ENCODE data around the gene NUP85.
A peak's percentile ranks its signal among the peaks of the same experiment; 100 is the strongest.
"Not testable (repeated sequence)": the region's sequence is repeated elsewhere in the genome, so short reads cannot be mapped to it uniquely, and the experiment has no call there.

Gene NUP85

GRCh38 chr17:75239778-75240393 lies 34.4 kb downstream of the NUP85 start:
- FAIRE-seq (no peak), DNase-seq (ENCODE audit: insufficient read length, low spot score) (no peak)

GRCh38 chr17:75240394-75241142 lies 35.1 kb downstream of the NUP85 start:
- DNase-seq (ENCODE audit: insufficient read length, low spot score): peak; percentile 41

GRCh38 chr17:75241143-75241430 lies 35.6 kb downstream of the NUP85 start:
- no peak for FAIRE-seq

More at GRCh38 chr17:75240394-75241142, 35.1 kb downstream of the NUP85 start:
- FAIRE-seq: no peak

GRCh38 chr17:75241502-75241901 lies 36.0 kb downstream of the NUP85 start:
- DNase-seq (ENCODE audit: insufficient read length, low spot score) (no peak), FAIRE-seq (no peak)

More at GRCh38 chr17:75241143-75241430, 35.6 kb downstream of the NUP85 start:
- no peak for DNase-seq (ENCODE audit: insufficient read length, low spot score)

- DNase-seq (ENCODE audit: insufficient read length, low spot score): no peak
- FAIRE-seq: peak; percentile 65
Measured at GRCh38 chr17:75241996-75242460, 36.5 kb downstream of the NUP85 start.

GRCh38 chr17:75242461-75243042 lies 37.1 kb downstream of the NUP85 start:
- no peak for FAIRE-seq
- no peak for DNase-seq (ENCODE audit: insufficient read length, low spot score)

GRCh38 chr17:75244133-75244866 lies 38.8 kb downstream of the NUP85 start:
- no peak for FAIRE-seq
- DNase-seq (ENCODE audit: insufficient read length, low spot score): no peak

GRCh38 chr17:75245011-75245410 lies 39.5 kb downstream of the NUP85 start:
- DNase-seq (ENCODE audit: insufficient read length, low spot score): no peak
- no peak for FAIRE-seq

GRCh38 chr17:75246404-75246803 lies 40.9 kb downstream of the NUP85 start:
- no peak for DNase-seq (ENCODE audit: insufficient read length, low spot score)
- FAIRE-seq: no peak

- FAIRE-seq (no peak), DNase-seq (ENCODE audit: insufficient read length, low spot score) (no peak)
Measured at GRCh38 chr17:75249564-75249963, 44.1 kb downstream of the NUP85 start.

GRCh38 chr17:75250009-75250471 lies 44.6 kb downstream of the NUP85 start:
- no peak for FAIRE-seq
- DNase-seq (ENCODE audit: insufficient read length, low spot score): no peak

- DNase-seq (ENCODE audit: insufficient read length, low spot score) (no peak), FAIRE-seq (no peak)
Measured at GRCh38 chr17:75252039-75252816, 46.7 kb downstream of the NUP85 start.

GRCh38 chr17:75255954-75256698 lies 50.6 kb downstream of the NUP85 start:
- FAIRE-seq: not testable (repeated sequence)

GRCh38 chr17:75257228-75257627 lies 51.7 kb downstream of the NUP85 start:
- not testable (repeated sequence) for DNase-seq (ENCODE audit: insufficient read length, low spot score); FAIRE-seq

More at GRCh38 chr17:75255954-75256698, 50.6 kb downstream of the NUP85 start:
- not testable (repeated sequence) for DNase-seq (ENCODE audit: insufficient read length, low spot score)

- no peak for DNase-seq (ENCODE audit: insufficient read length, low spot score)
- FAIRE-seq: peak; percentile 4
Measured at GRCh38 chr17:75260641-75261335, 55.3 kb downstream of the NUP85 start.

- FAIRE-seq: peak; percentile 79
- DNase-seq (ENCODE audit: insufficient read length, low spot score): peak; percentile 98
Measured at GRCh38 chr17:75261336-75262111, 56.0 kb downstream of the NUP85 start, which contains the start of the genes GGA3 and MRPS7. GGA3 (minus strand) TSS chr17:75261606; CDS start chr17:75261587, 19 bp downstream. MRPS7 (plus strand) TSS chr17:75261879; CDS start chr17:75261901, 22 bp downstream.

GRCh38 chr17:75262112-75262606 lies 56.7 kb downstream of the NUP85 start:
- no peak for DNase-seq (ENCODE audit: insufficient read length, low spot score)
- peak; percentile 80 for FAIRE-seq

- FAIRE-seq (no peak), DNase-seq (ENCODE audit: insufficient read length, low spot score) (no peak)
Measured at GRCh38 chr17:75263055-75263454, 57.6 kb downstream of the NUP85 start.

Data from HTR-8/SVneo (cell line).